ENCODE data around the gene ORC6.

- TF ChIP-seq CTCF (IDR thresholded peaks at IDR 0.05) (no peak), POLR2A (IDR thresholded peaks at IDR 0.05) (no peak), POLR2AphosphoS5 (IDR thresholded peaks at IDR 0.05) (no peak), EP300 (IDR thresholded peaks at IDR 0.05; ENCODE audit: low read depth) (no peak)
These were observed 17.2 kb downstream of the ORC6 start for GRCh38 chr16:46706642-46707041.
